Sigmoid colon (tissue), 7 donors: Measurements from ENCODE around the gene MYBPHL. TPM values are rescaled to one million over a fixed set of nuclear protein-coding genes. Genes with fewer than 3 reads are reported as not detected.
"Not testable (repeated sequence)": the region's sequence is repeated elsewhere in the genome, so short reads cannot be mapped to it uniquely, and the experiment has no call there.

Source experiments
- DNase-seq: peaks from one replicate; pipeline ENCODE4 v3.0.0-alpha.2; 2019
- H3K27ac ChIP-seq, 4 donors: fragments of 200-600 bp; sonication (generic); one replicate each; pipeline ENCODE4 v1.5.1; 2016 to 2019; ENCODE audit warnings: mild to moderate bottlenecking in 1 of 4
- H3K27me3 ChIP-seq, 3 donors: fragments of 200-600 bp; sonication (generic); one replicate each; pipeline ENCODE4 v1.5.1; 2019; ENCODE audit warnings: mild to moderate bottlenecking in 1 of 3
- H3K36me3 ChIP-seq, 4 donors: fragments of 200-600 bp; sonication (generic); one replicate each; pipeline ENCODE4 v1.5.1; 2016 to 2019
- H3K4me1 ChIP-seq, 4 donors: fragments of 200-600 bp; sonication (generic); one replicate each; pipeline ENCODE4 v1.5.1; 2017 to 2019
- H3K4me3 ChIP-seq, 4 donors: fragments of 200-600 bp; sonication (generic); one replicate each; pipeline ENCODE4 v1.5.1; 2017 to 2019; ENCODE audit warnings: mild to moderate bottlenecking in 2 of 4, moderate library complexity in 1 of 4
- H3K9me3 ChIP-seq, 4 donors: fragments of 200-600 bp in 3 of 4; sonication (generic) in 3 of 4; one replicate each; pipeline versions ENCODE4 v1.5.1 to v1.6.1; 2013 to 2019
- EP300 ChIP-seq, 4 donors: sonication (generic); formaldehyde crosslinking; IDR thresholded peaks; one replicate each; pipeline ENCODE4 v1.6.1; 2017; ENCODE audit warnings: antibody characterized with exemption in 4 of 4
- POLR2A ChIP-seq, 2 donors: fragments of 450-650 bp; IDR thresholded peaks; one replicate each; pipeline ENCODE4 v1.6.1; 2016; ENCODE audit warnings: antibody characterized with exemption in 2 of 2, mild to moderate bottlenecking in 2 of 2, moderate library complexity in 2 of 2
- POLR2AphosphoS5 ChIP-seq, 4 donors: sonication (generic); formaldehyde crosslinking; IDR thresholded peaks; one replicate each; pipeline ENCODE4 v1.6.1; 2017; ENCODE audit warnings: antibody characterized with exemption in 4 of 4
- WGBS, 2 donors: extraction: QIAGEN DNeasy Blood & Tissue Kit; methylation state at CpG; one replicate each; pipeline ENCODE4 v1.1.7; 2013; 5-methylcytosine and 5-hydroxymethylcytosine counted together
- intact Hi-C: fragments of 100-400 bp; cut with DNase I; formaldehyde crosslinking; loops from one replicate; pipeline ENCODE4 v1.15.1; 2023
- polyA plus RNA-seq, 3 donors: library from polyadenylated mRNA; stranded (reverse); fragments of 200-250 nt; gene quantifications; one replicate each; pipeline ENCODE4 v1.2.3, GENCODE V29; 2013
- total RNA-seq, 4 donors: library from RNA; depleted of rRNA; stranded (reverse); fragments of >200 nt; gene quantifications; one replicate each; pipeline ENCODE4 v1.1.0, GENCODE V29; 2016
- TF ChIP-seq, protein P1 (sequence below), 4 experiments: fragments of 450-650 bp in 3 of 4; fragments of 200-600 bp in 1 of 4; IDR thresholded peaks; one replicate each; pipeline ENCODE4 v1.5.1; 2016 to 2019; ENCODE audit warnings: antibody characterized with exemption in 4 of 4, mild to moderate bottlenecking in 3 of 4, moderate library complexity in 2 of 4
- donor health status: healthy with polysubstance abuse.
- donor health status: Bipolar disorder and iron deficiency.
- donor health status: healthy.

The MYBPHL gene
- total and polyA plus RNA-seq, 7 donors: not detected

- WGBS, 2 donors: 51 to 77% methylated on average over 2 of the region's 2 CpGs
- TF ChIP-seq POLR2A (IDR thresholded peaks at IDR 0.05): no peak
- TF ChIP-seq, protein P1, sequence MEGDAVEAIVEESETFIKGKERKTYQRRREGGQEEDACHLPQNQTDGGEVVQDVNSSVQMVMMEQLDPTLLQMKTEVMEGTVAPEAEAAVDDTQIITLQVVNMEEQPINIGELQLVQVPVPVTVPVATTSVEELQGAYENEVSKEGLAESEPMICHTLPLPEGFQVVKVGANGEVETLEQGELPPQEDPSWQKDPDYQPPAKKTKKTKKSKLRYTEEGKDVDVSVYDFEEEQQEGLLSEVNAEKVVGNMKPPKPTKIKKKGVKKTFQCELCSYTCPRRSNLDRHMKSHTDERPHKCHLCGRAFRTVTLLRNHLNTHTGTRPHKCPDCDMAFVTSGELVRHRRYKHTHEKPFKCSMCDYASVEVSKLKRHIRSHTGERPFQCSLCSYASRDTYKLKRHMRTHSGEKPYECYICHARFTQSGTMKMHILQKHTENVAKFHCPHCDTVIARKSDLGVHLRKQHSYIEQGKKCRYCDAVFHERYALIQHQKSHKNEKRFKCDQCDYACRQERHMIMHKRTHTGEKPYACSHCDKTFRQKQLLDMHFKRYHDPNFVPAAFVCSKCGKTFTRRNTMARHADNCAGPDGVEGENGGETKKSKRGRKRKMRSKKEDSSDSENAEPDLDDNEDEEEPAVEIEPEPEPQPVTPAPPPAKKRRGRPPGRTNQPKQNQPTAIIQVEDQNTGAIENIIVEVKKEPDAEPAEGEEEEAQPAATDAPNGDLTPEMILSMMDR (IDR thresholded peaks at IDR 0.05): no peak
- TF ChIP-seq POLR2AphosphoS5 (IDR thresholded peaks at IDR 0.05): no peak
- no peak for TF ChIP-seq EP300 (IDR thresholded peaks at IDR 0.05)
Observed at GRCh38 chr1:109293026-109293425, 13.8 kb downstream of the MYBPHL start.

DNA sequence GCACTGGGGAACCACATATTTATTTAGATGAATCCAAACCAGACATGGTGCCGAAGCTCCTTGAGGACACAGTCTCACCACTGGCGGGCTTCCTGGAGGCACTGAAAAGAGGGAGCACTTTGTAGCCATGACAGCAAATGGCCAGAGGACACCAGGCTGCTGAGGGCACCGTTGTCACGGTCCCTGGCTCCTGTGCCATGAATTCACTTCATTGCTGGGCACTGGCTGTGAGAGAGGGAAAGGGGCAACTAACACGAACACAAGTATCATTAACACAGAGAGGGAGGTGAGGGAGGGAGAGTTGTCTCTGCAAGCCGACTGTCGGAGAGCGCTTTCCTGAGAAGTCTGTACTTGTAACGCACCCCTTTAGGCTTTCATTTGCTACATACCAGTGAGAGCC, 14.4 kb downstream of the MYBPHL start:
- DNase-seq: no peak
- TF ChIP-seq POLR2AphosphoS5 (IDR thresholded peaks at IDR 0.05) (no peak), POLR2A (IDR thresholded peaks at IDR 0.05) (no peak), EP300 (IDR thresholded peaks at IDR 0.05) (no peak)
- TF ChIP-seq, protein P1 (IDR thresholded peaks at IDR 0.05): no peak
- no peaks in the 10 kb centered on the region for H3K4me1 ChIP-seq
- no peaks in the 10 kb centered on the region for H3K9me3 ChIP-seq
- no peak overlapping the region for H3K27ac ChIP-seq
- WGBS, 2 donors: 81 to 89% methylated on average over 9 of the region's 9 CpGs
- H3K27me3 ChIP-seq: no peaks in the 10 kb centered on the region
- no peak overlapping the region for H3K4me3 ChIP-seq
- intact Hi-C loops: no loop called here
- H3K36me3 ChIP-seq: no peaks in the 10 kb centered on the region

More at GRCh38 chr1:109293026-109293425, 13.8 kb downstream of the MYBPHL start:
- H3K27me3 ChIP-seq: no peaks in the 10 kb centered on the region
- H3K9me3 ChIP-seq: no peaks in the 10 kb centered on the region
- no peak overlapping the region for H3K4me3 ChIP-seq
- DNase-seq: no peak
- H3K27ac ChIP-seq: no peak overlapping the region
- H3K36me3 ChIP-seq: no peaks in the 10 kb centered on the region
- peaks cover 0 to under 1% (median 0%) of the 10 kb centered on the region in 4 donors for H3K4me1 ChIP-seq
- intact Hi-C loops: no loop called here

- 35 to 56% methylated on average over 6 of the region's 6 CpGs for WGBS, 2 donors
- intact Hi-C loops: no loop called here
- no peak overlapping the region for H3K27ac ChIP-seq
- TF ChIP-seq POLR2AphosphoS5 (IDR thresholded peaks at IDR 0.05): no peak
- no peak for TF ChIP-seq EP300 (IDR thresholded peaks at IDR 0.05)
- TF ChIP-seq, protein P1 (IDR thresholded peaks at IDR 0.05): no peak
- TF ChIP-seq POLR2A (IDR thresholded peaks at IDR 0.05): no peak
- H3K4me1 ChIP-seq: no peaks in the 10 kb centered on the region
- no peaks in the 10 kb centered on the region for H3K27me3 ChIP-seq
- no peak overlapping the region for H3K4me3 ChIP-seq
- no peaks in the 10 kb centered on the region for H3K36me3 ChIP-seq
- DNase-seq: no peak
- H3K9me3 ChIP-seq: no peaks in the 10 kb centered on the region
Observed at GRCh38 chr1:109290998-109291397, 15.8 kb downstream of the MYBPHL start.

DNA sequence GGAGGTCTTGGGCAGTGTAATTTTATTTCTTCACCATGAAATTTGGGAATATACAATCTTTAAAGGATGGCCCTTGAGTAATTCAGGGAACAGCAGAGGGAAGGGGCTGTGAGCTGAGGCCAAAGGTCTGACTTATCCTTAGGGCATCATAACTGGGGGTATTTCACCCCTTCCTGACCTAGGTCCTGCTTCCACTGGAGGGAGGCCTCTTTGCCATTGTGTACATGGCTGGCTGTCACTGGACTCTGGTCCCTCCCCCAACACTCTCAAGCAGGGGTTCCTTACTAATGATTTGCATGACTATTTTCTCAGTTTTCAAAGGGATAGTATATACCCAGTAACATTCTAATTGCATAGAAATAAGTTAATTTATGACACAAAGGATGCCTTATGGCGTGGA, 16.7 kb downstream of the MYBPHL start:
- Histone ChIP-seq H3K9me3 (no peaks in the 10 kb centered on the region), H3K36me3 (no peaks in the 10 kb centered on the region), H3K4me3 (no peak overlapping the region), H3K27ac (no peak overlapping the region), H3K4me1 (no peaks in the 10 kb centered on the region), H3K27me3 (no peaks in the 10 kb centered on the region)
- intact Hi-C loops: no loop called here
- DNase-seq: no peak
- WGBS, 2 donors: 86 to 96% methylated on average over 1 of the region's 1 CpG
- TF ChIP-seq, protein P1 (IDR thresholded peaks at IDR 0.05): no peak
- TF ChIP-seq POLR2A (IDR thresholded peaks at IDR 0.05) (no peak), EP300 (IDR thresholded peaks at IDR 0.05) (no peak), POLR2AphosphoS5 (IDR thresholded peaks at IDR 0.05) (no peak)

DNA sequence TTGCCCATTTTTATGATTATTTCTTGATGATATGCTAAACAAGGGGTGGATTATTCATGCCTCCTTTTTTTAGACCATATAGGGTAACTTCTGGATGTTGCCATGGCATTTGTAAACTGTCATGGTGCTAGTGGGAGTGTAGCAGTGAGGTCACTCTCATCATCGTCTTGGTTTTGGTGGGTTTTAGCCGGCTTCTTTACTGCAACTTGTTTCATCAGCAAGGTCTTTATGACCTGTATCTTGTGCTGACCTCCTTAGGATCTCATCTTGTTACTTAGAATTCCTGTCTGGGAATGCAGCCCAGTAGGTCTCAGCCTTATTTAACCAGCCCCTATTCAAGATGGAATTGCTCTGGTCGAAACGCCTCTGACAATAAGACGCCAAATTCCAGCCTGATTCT, 20.0 kb downstream of the MYBPHL start:
- peaks cover 0 to 21% (median 19%) of the 10 kb centered on the region in 4 donors for H3K4me1 ChIP-seq
- H3K36me3 ChIP-seq, intact Hi-C loops, H3K9me3 ChIP-seq, H3K4me3 ChIP-seq, H3K27ac ChIP-seq, DNase-seq, H3K27me3 ChIP-seq: not testable (repeated sequence)
- WGBS, 2 donors: 92% methylated on average over 5 of the region's 5 CpGs
